HCT116 (cell line): ENCODE measurements around the gene PDGFD. TPM values are rescaled to one million over a fixed set of nuclear protein-coding genes. Genes with fewer than 3 reads are reported as not detected.

Experiments used
- ATAC-seq: fragments of 200-7000 bp; cut with Tn5 transposase; 2 replicates; pipeline ENCODE4 v1.9.1; 2020; ENCODE audit warnings: mild to moderate bottlenecking, moderate library complexity
- BruUV-seq: library from RNA; stranded (reverse); fragments of 400-500 nt; replicated peaks from 2 replicates; lab custom pipeline; 2021; lab: Mats Ljungman, UMichigan
- CTCF ChIA-PET: fragments of 300-600 bp; sonication (Branson Sonifier 250); formaldehyde crosslinking; loops from one replicate; lab custom pipeline; 2021; ENCODE audit warnings: antibody characterized with exemption; lab: Charles Lee
- POLR2A ChIA-PET: fragments of 300-600, 350-600 bp; sonication (Branson Sonifier 250); formaldehyde crosslinking; loops from one replicate; lab custom pipeline; 2021; ENCODE audit warnings: antibody characterized with exemption; lab: Charles Lee
- RAD21 ChIA-PET, 2 experiments: fragments of 300-600 bp; sonication (Branson Sonifier 250); formaldehyde crosslinking; loops; one replicate each; lab custom pipeline; 2023; ENCODE audit warnings: low total read pairs in 2 of 2; ENCODE audit not compliant: uncharacterized antibody in 2 of 2, unreplicated experiment in 2 of 2, low non-redundant PET in 1 of 2; lab: Charles Lee
- DNase-seq: peaks from one replicate; pipeline ENCODE4 v3.0.0-alpha.2; 2010; ENCODE audit warnings: low read depth, low spot score
- H2AFZ ChIP-seq: fragments of 200-600 bp; shearing (Covaris generic), sonication (generic); 2 replicates; pipeline ENCODE4 v1.6.1; 2017; ENCODE audit warnings: low read depth, mixed run types, mixed read lengths, antibody characterized with exemption, low read length; ENCODE audit not compliant: poor library complexity, severe bottlenecking
- H3K27ac ChIP-seq: 2 replicates; pipeline ENCODE4 v1.5.1; 2012; ENCODE audit warnings: low read depth, low read length
- H3K27me3 ChIP-seq: fragments of 200-600 bp; sonication (generic); 2 replicates; pipeline ENCODE4 v1.6.1; 2016; ENCODE audit warnings: mixed run types, low read length, mixed read lengths; ENCODE audit not compliant: insufficient read depth
- H3K36me3 ChIP-seq, 2 experiments: fragments of 200-500 bp in 1 of 2; fragments of 200-600 bp in 1 of 2; sonication (Bioruptor generic) in 1 of 2; sonication (generic) in 1 of 2; 2 replicates each; pipeline versions ENCODE4 v1.5.1 to v1.6.1; 2014 to 2016; ENCODE audit warnings: low read length in 2 of 2, inconsistent platforms in 1 of 2, mixed read lengths in 1 of 2, mixed run types in 1 of 2; ENCODE audit not compliant: insufficient read depth in 2 of 2, control insufficient read depth in 1 of 2
- H3K4me1 ChIP-seq, 2 experiments: fragments of 200-600 bp in 1 of 2; sonication (generic) in 1 of 2; 2 replicates each; pipeline versions ENCODE4 v1.5.1 to v1.6.1; 2012 to 2017; ENCODE audit warnings: low read length in 2 of 2, inconsistent platforms in 1 of 2, mild to moderate bottlenecking in 1 of 2, mixed read lengths in 1 of 2, mixed run types in 1 of 2, moderate library complexity in 1 of 2; ENCODE audit not compliant: insufficient read depth in 2 of 2, control insufficient read depth in 1 of 2
- H3K4me2 ChIP-seq: fragments of 200-600 bp; sonication (generic); 2 replicates; pipeline ENCODE4 v1.6.1; 2017; ENCODE audit warnings: mixed run types, low read length, mixed read lengths
- H3K4me3 ChIP-seq, 2 experiments: fragments of 200-600 bp in 1 of 2; sonication (generic) in 1 of 2; replicated peaks in 1 of 2; 2 replicates each; pipeline ENCODE4 v1.5.1; 2011 to 2016; ENCODE audit warnings: low read length in 2 of 2, control low read depth in 1 of 2, low read depth in 1 of 2, mild to moderate bottlenecking in 1 of 2, mixed read lengths in 1 of 2, mixed run types in 1 of 2
- H3K79me2 ChIP-seq: fragments of 200-600 bp; sonication (generic); 2 replicates; pipeline ENCODE4 v1.6.1; 2017; ENCODE audit warnings: mild to moderate bottlenecking, mixed run types, low read length, moderate library complexity, mixed read lengths; ENCODE audit not compliant: insufficient read depth
- H3K9ac ChIP-seq: fragments of 200-600 bp; sonication (generic); 2 replicates; pipeline ENCODE4 v1.6.1; 2016; ENCODE audit warnings: low read length, mixed read lengths
- H3K9me2 ChIP-seq: fragments of 200-600 bp; sonication (generic), shearing (Covaris generic); 2 replicates; pipeline ENCODE4 v1.6.1; 2017; ENCODE audit warnings: mixed run types, mild to moderate bottlenecking, moderate library complexity; ENCODE audit not compliant: insufficient read depth
- H3K9me3 ChIP-seq, 2 experiments: fragments of 200-500 bp in 1 of 2; fragments of 200-600 bp in 1 of 2; sonication (Bioruptor generic) in 1 of 2; sonication (generic) in 1 of 2; 2 replicates each; pipeline ENCODE4 v1.6.1; 2014 to 2017; ENCODE audit warnings: low read length in 2 of 2, mixed read lengths in 2 of 2, inconsistent platforms in 1 of 2, low read depth in 1 of 2, mild to moderate bottlenecking in 1 of 2, mixed run types in 1 of 2, moderate library complexity in 1 of 2; ENCODE audit not compliant: control insufficient read depth in 1 of 2, insufficient read depth in 1 of 2
- H4K20me1 ChIP-seq: fragments of 200-600 bp; sonication (generic), shearing (Covaris generic); 2 replicates; pipeline ENCODE4 v1.6.1; 2017; ENCODE audit warnings: mixed run types, mild to moderate bottlenecking, moderate library complexity; ENCODE audit not compliant: insufficient read depth
- CBX3 ChIP-seq: IDR thresholded peaks from 2 replicates; pipeline ENCODE4 v1.6.1; 2012; ENCODE audit warnings: low read depth
- CTCF ChIP-seq, 3 experiments: fragments of 200-600 bp in 1 of 3; sonication (generic) in 1 of 3; IDR thresholded peaks in 2 of 3; conservative IDR thresholded peaks in 1 of 3; 2 replicates each; pipeline ENCODE4 v1.5.1; 2012 to 2017; ENCODE audit warnings: low read depth in 2 of 3, low read length in 2 of 3, antibody characterized with exemption in 1 of 3, borderline replicate concordance in 1 of 3, control low read depth in 1 of 3, mild to moderate bottlenecking in 1 of 3, mixed read lengths in 1 of 3, mixed run types in 1 of 3, moderate library complexity in 1 of 3; ENCODE audit not compliant: insufficient read depth in 1 of 3
- ELF1 ChIP-seq: IDR thresholded peaks from 2 replicates; pipeline ENCODE4 v1.6.1; 2012; ENCODE audit warnings: low read depth, borderline replicate concordance
- FOSL1 ChIP-seq: IDR thresholded peaks from 2 replicates; pipeline ENCODE4 v1.6.1; 2012; ENCODE audit warnings: low read depth
- JUND ChIP-seq: IDR thresholded peaks from 2 replicates; pipeline ENCODE4 v1.6.1; 2012
- MAX ChIP-seq: IDR thresholded peaks from 2 replicates; pipeline ENCODE4 v1.6.1; 2012
- POLR2AphosphoS5 ChIP-seq: IDR thresholded peaks from 2 replicates; pipeline ENCODE4 v1.6.1; 2011; ENCODE audit warnings: mild to moderate bottlenecking, low read depth, low read length, moderate library complexity
- RAD21 ChIP-seq: IDR thresholded peaks from 2 replicates; pipeline ENCODE4 v1.6.1; 2012; ENCODE audit warnings: low read depth, mild to moderate bottlenecking
- REST ChIP-seq: IDR thresholded peaks from 2 replicates; pipeline ENCODE4 v1.6.1; 2012; ENCODE audit warnings: low read depth
- SIN3A ChIP-seq: IDR thresholded peaks from 2 replicates; pipeline ENCODE4 v1.6.1; 2012; ENCODE audit warnings: low read depth
- SP1 ChIP-seq: IDR thresholded peaks from 2 replicates; pipeline ENCODE4 v1.6.1; 2012; ENCODE audit warnings: low read depth
- SRF ChIP-seq: IDR thresholded peaks from 2 replicates; pipeline ENCODE4 v1.6.1; 2012; ENCODE audit warnings: low read depth
- ZNF274 ChIP-seq: fragments of 200-500 bp; sonication (Bioruptor generic); IDR thresholded peaks from 2 replicates; pipeline ENCODE4 v1.6.1; 2014; ENCODE audit warnings: mild to moderate bottlenecking, low read depth, low read length, inconsistent platforms
- intact Hi-C: fragments of 100-400 bp; cut with micrococcal nuclease; formaldehyde crosslinking; loops from 2 replicates; pipeline ENCODE4 v1.10.0; 2022
- total RNA-seq: library from RNA; stranded (reverse); gene quantifications from one replicate; pipeline ENCODE4 v1.2.1, GENCODE V29; 2021; ENCODE audit not compliant: unreplicated experiment
- TF ChIP-seq, protein P1 (sequence below): IDR thresholded peaks from 2 replicates; pipeline ENCODE4 v1.6.1; 2012

The PDGFD gene
- total RNA-seq, 1 experiment from 2014 or later = 0.34 TPM

GRCh38 chr11:104094576-104094975 is 69.4 kb downstream of the PDGFD start:
- H3K9me2 ChIP-seq = no peaks in the 10 kb centered on the region
- CTCF ChIA-PET = no interaction called here
- no peak overlapping the region for H3K27ac ChIP-seq
- TF ChIP-seq REST (no peak), RAD21 (no peak), MAX (no peak), POLR2AphosphoS5 (no peak), JUND (no peak), CTCF (IDR thresholded peaks at IDR 0.05 in 2 of 3, conservative IDR thresholded peaks at IDR 0.05 in 1 of 3; ENCODE audit: borderline replicate concordance in 1 of 3, insufficient read depth in 1 of 3, low read depth in 2 of 3, low read length in 2 of 3) (no peak), ZNF274 (no peak), FOSL1 (no peak), CBX3 (no peak), SP1 (no peak), SIN3A (no peak), SRF (no peak), ELF1 (no peak)
- TF ChIP-seq, protein P1, sequence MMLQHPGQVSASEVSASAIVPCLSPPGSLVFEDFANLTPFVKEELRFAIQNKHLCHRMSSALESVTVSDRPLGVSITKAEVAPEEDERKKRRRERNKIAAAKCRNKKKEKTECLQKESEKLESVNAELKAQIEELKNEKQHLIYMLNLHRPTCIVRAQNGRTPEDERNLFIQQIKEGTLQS = no peak
- RAD21 ChIA-PET = no interaction called here
- H3K4me1 ChIP-seq = no peaks in the 10 kb centered on the region
- H3K36me3 ChIP-seq = no peaks in the 10 kb centered on the region
- no peaks in the 10 kb centered on the region for H4K20me1 ChIP-seq
- no peak for DNase-seq
- POLR2A ChIA-PET = no interaction called here
- intact Hi-C loops = no loop called here
- H3K27me3 ChIP-seq = no peaks in the 10 kb centered on the region
- no peak overlapping the region for H2AFZ ChIP-seq
- H3K79me2 ChIP-seq = no peaks in the 10 kb centered on the region
- no peaks in the 10 kb centered on the region for H3K9me3 ChIP-seq
- H3K4me3 ChIP-seq = no peak overlapping the region
- BruUV-seq = no TSS peak
- no peak for ATAC-seq
- H3K4me2 ChIP-seq = no peak overlapping the region
- H3K9ac ChIP-seq = no peak overlapping the region
